ENCODE data around the gene CEP170B.
"Not testable (repeated sequence)": the region's sequence is repeated elsewhere in the genome, so short reads cannot be mapped to it uniquely, and the experiment has no call there.

CEP170B gene
- 11.2 to 22.0 (median 15.7) reads per million in 4 experiments for total RNA-seq

- DNase-seq = peak; percentile 12
Measured at GRCh38 chr14:104865081-104865630, at the start of gene CEP170B. Gene CEP170B, plus strand, starts transcription at chr14:104865268. Its CDS starts 3,183 bp downstream, at chr14:104868451.

GRCh38 chr14:104816616-104816884 lies 48.5 kb upstream of the CEP170B start:
- no peak for DNase-seq

GRCh38 chr14:104817930-104818713 lies 46.9 kb upstream of the CEP170B start:
- no peak for DNase-seq

- DNase-seq = no peak
Measured at GRCh38 chr14:104818714-104819161, 46.3 kb upstream of the CEP170B start.

- DNase-seq = no peak
Measured at GRCh38 chr14:104819361-104819781, 45.7 kb upstream of the CEP170B start.

- no peak for DNase-seq
Measured at GRCh38 chr14:104820669-104821228, 44.3 kb upstream of the CEP170B start.

- DNase-seq = no peak
Measured at GRCh38 chr14:104821229-104821945, 43.7 kb upstream of the CEP170B start.

GRCh38 chr14:104821971-104822608 lies 43.0 kb upstream of the CEP170B start:
- no peak for DNase-seq

- DNase-seq = no peak
Measured at GRCh38 chr14:104822821-104823615, 42.0 kb upstream of the CEP170B start.

- DNase-seq = no peak
Measured at GRCh38 chr14:104824353-104824997, 40.6 kb upstream of the CEP170B start.

GRCh38 chr14:104826189-104826860 lies 38.7 kb upstream of the CEP170B start:
- peak; percentile 97 for DNase-seq

GRCh38 chr14:104826861-104827176 lies 38.2 kb upstream of the CEP170B start:
- DNase-seq = no peak

- peak; percentile 34 for DNase-seq
Measured at GRCh38 chr14:104827177-104828055, 37.7 kb upstream of the CEP170B start.

GRCh38 chr14:104830781-104831180 lies 34.3 kb upstream of the CEP170B start:
- DNase-seq = no peak

GRCh38 chr14:104836171-104836935 lies 28.7 kb upstream of the CEP170B start:
- not testable (repeated sequence) for DNase-seq

- no peak for DNase-seq
Measured at GRCh38 chr14:104841730-104842129, 23.3 kb upstream of the CEP170B start.

GRCh38 chr14:104843006-104843405 lies 22.1 kb upstream of the CEP170B start:
- DNase-seq = no peak

- DNase-seq = no peak
Measured at GRCh38 chr14:104843442-104844305, 21.4 kb upstream of the CEP170B start.
